Loucy (cell line): ENCODE data around the gene KCNQ2.

Source experiments
- EZH2phosphoT487 ChIP-seq: fragments of 200-600 bp; IDR thresholded peaks from 2 replicates; pipeline ENCODE4 v1.6.1; 2018; ENCODE audit warnings: antibody characterized with exemption, mild to moderate bottlenecking, moderate library complexity, borderline replicate concordance
- TF ChIP-seq, protein P1 (sequence below): fragments of 200-600 bp; sonication (generic); conservative IDR thresholded peaks from 2 replicates; pipeline ENCODE4 v1.5.1; 2014; ENCODE audit warnings: mild to moderate bottlenecking, antibody characterized with exemption, low read length

DNA sequence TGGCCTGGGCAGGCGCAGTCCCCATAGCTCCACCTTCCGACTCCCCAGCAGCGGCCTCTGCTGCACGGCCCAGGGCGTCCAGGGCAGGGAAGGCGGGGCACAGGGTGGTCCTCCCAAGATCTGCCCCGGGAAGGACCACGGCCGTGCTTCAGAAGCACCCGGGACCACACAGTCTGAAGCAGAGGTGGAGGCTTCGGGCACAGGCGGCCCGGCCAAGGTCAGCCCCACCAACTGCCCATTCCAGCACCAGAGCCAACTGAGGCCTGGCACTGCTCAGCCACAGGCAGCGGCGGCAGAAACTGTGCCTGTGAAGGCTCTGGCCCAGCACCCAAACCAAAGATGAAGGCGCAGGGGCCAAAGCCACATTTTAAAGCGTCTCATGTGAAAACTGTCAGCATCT lies 20.6 kb downstream of the KCNQ2 start:
- TF ChIP-seq, protein P1, sequence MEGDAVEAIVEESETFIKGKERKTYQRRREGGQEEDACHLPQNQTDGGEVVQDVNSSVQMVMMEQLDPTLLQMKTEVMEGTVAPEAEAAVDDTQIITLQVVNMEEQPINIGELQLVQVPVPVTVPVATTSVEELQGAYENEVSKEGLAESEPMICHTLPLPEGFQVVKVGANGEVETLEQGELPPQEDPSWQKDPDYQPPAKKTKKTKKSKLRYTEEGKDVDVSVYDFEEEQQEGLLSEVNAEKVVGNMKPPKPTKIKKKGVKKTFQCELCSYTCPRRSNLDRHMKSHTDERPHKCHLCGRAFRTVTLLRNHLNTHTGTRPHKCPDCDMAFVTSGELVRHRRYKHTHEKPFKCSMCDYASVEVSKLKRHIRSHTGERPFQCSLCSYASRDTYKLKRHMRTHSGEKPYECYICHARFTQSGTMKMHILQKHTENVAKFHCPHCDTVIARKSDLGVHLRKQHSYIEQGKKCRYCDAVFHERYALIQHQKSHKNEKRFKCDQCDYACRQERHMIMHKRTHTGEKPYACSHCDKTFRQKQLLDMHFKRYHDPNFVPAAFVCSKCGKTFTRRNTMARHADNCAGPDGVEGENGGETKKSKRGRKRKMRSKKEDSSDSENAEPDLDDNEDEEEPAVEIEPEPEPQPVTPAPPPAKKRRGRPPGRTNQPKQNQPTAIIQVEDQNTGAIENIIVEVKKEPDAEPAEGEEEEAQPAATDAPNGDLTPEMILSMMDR: no peak
- no peak for TF ChIP-seq EZH2phosphoT487
